GM12892 (cell line): ENCODE results near the gene MSH2.
"Not testable (repeated sequence)": the region's sequence is repeated elsewhere in the genome, so short reads cannot be mapped to it uniquely, and the experiment has no call there.

Experiments
- POLR2A ChIP-seq: IDR thresholded peaks from 2 replicates; pipeline ENCODE4 v1.6.1; 2011; ENCODE audit warnings: low read depth, low read length, control low read depth
- POLR2AphosphoS5 ChIP-seq: IDR thresholded peaks from 2 replicates; pipeline ENCODE4 v1.6.1; 2011; ENCODE audit warnings: low read depth, low read length, control low read depth
- TAF1 ChIP-seq: IDR thresholded peaks from 2 replicates; pipeline ENCODE4 v1.6.1; 2011; ENCODE audit warnings: low read depth, mild to moderate bottlenecking, control low read depth, low read length, borderline replicate concordance

DNA sequence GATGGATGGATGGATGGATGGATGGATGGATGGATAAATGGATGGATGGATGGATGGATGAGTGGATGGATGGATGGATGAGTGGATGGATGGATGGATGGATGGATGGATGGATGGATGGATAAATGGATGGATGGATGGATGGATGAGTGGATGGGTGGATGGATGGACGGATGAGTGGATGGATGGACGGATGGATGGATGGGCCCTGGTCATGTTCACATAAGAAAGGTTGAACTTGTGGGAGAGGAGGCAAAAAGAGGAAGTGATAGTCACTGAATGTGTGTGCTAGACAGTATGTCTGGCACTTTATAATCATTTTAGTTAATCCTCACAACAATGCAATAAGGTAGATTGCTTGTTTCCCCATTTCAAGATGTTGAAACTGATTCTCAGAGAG, 99.5 kb downstream of the MSH2 start:
- TF ChIP-seq TAF1, POLR2AphosphoS5, POLR2A: not testable (repeated sequence)
